AG09319 (cell line): ENCODE results near the gene RNF213.
A peak's percentile ranks its signal among the peaks of the same experiment; 100 is the strongest.

ENCODE experiments used
- DNase-seq: peaks from one replicate; pipeline ENCODE4 v3.0.0-alpha.2; 2010; ENCODE audit warnings: low read depth; ENCODE audit errors: extremely low read depth
- TF ChIP-seq, protein P1 (sequence below): IDR thresholded peaks from 2 replicates; pipeline ENCODE4 v1.5.1; 2011; ENCODE audit warnings: low read depth, mild to moderate bottlenecking, inconsistent platforms, low read length, moderate library complexity

Gene RNF213

DNA sequence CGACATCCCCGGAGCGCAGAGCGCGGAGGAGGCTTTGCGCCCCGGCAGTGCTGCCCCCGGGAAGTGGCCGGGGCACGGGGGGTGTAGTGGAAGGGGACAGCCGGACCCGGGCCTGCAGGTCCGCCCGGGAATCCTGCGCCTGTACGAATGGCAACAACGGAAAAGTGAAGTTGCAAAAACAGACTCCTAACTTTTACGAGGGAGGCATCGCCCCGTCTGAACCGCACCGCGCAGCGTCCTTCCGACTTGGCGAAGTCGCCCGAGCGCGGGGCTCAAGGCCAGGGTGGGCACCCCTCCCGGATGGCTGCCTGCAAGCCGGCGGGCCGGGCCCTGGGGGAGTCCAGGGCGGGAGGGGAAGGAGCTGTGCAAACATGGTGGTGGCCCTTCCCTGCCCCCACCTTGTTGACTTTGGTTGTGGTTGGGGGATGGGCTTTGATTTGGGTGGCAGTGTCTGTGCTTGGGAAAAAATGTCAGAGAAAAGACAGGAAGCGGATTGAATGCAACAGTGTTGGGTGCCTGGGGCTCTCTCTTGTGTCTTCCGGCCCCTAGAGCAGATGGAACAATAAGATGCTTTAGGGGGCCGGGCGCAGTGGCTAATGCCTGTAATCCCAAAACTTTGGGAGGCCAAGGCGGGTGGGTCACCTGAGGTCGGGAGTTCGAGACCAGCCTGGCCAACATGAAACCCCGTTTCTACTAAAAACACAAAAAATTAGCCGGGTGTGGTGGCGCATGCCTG, 675 bp downstream of the RNF213 start:
- TF ChIP-seq, protein P1, sequence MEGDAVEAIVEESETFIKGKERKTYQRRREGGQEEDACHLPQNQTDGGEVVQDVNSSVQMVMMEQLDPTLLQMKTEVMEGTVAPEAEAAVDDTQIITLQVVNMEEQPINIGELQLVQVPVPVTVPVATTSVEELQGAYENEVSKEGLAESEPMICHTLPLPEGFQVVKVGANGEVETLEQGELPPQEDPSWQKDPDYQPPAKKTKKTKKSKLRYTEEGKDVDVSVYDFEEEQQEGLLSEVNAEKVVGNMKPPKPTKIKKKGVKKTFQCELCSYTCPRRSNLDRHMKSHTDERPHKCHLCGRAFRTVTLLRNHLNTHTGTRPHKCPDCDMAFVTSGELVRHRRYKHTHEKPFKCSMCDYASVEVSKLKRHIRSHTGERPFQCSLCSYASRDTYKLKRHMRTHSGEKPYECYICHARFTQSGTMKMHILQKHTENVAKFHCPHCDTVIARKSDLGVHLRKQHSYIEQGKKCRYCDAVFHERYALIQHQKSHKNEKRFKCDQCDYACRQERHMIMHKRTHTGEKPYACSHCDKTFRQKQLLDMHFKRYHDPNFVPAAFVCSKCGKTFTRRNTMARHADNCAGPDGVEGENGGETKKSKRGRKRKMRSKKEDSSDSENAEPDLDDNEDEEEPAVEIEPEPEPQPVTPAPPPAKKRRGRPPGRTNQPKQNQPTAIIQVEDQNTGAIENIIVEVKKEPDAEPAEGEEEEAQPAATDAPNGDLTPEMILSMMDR, result no peak
- DNase-seq, result no peak

DNA sequence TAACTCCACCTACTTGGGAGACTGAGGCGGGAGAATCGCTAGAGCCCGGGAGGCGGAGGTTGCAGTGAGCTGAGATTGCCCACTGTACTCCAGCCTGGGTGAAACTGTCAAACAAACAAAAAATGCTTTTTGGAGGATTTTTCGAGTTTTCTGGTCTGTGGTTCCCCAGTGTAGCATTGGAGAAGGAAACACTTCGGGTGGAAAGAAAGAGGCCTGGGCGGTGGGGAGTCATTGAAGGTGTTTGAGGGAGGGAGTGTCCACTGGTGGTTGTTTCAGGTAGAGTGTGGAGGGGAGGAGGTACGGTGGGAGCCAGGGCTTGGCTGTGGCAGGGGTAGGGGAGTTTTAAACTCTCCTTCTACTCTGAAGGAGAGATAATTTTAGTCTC, 1.2 kb downstream of the RNF213 start:
- DNase-seq, result no peak
- TF ChIP-seq, protein P1, result no peak

GRCh38 chr17:80262291-80262690, 1.6 kb downstream of the RNF213 start:
- TF ChIP-seq, protein P1, result no peak
- no peak for DNase-seq

DNA sequence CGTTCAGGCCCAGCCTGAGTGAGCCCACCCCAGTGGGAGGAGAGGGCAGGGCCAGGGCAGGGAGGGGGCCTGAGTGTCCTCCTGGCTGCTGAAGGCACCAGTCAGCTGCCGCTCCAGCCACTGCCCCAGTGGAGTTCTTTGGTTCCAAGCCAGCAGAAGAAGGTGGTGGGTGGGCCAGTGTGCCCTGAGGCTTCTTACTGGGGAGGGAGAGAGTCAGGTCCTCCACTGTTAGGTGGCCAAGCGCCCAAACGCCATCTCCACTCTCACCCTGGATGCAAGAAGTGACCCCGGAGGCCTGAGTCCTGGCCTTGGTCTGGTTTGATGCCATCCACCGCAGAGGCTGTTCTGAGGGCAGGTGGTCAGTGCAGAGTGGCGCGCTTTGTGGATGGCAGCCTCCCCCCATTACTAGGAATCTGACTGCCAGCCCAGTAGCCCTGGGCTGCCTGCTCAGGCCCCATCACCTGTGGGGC, 2.2 kb downstream of the RNF213 start:
- DNase-seq, result no peak
- TF ChIP-seq, protein P1, result no peak

DNA sequence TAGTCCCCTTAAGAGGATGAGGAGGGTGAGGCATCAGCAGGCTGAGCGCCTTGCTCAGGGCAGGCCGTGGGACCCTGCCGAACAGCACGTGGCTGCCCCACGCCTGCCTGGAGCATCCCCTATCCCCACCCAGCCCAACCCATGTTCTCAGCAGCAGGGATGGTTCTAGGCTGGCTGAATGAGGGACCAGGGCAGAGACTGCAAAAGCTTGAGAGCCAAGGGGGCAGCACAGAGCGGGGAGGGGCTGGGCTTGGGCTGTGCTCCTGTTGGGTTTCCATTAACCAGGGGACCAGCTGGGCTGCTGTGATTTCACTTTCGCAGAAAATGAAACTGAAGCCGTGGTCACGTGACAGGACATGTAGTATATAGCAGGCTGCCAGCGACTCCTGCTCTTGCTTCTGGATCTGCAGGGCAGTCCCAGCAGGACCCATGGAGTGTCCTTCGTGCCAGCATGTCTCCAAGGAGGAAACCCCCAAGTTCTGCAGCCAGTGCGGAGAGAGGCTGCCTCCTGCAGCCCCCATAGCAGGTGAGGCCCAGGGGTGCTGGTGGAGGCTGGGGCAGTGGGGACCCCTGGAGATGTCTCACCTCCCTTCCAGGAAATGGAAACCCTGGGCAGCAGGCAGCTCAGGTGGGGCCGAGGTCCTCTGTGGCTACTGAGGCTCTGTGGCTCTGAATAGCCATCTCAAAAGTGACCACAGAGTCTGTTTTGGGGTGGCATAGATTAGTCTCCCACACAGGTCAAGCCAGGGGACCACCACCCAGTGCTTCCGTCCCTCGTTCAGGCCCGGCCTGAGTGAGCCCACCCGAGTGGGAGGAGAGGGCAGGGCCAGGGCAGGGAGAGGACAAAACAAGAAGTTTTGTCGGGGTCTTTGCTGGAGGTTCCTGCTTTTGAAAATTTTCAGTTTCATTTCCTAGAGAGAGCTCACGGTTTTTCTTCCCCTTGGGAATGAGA, 2.9 kb downstream of the RNF213 start:
- DNase-seq, result peak; percentile 83
- TF ChIP-seq, protein P1, result no peak; the same call in none of the 2 replicates

- no peak for DNase-seq
- TF ChIP-seq, protein P1, result no peak
Measured at GRCh38 chr17:80264205-80265075, 3.8 kb downstream of the RNF213 start.
